Activated CD8-positive, alpha-beta memory T cell treated with anti-CD3 and anti-CD28 coated beads, Interleukin-2, amount 50 U/mL, for 4 hours (primary cell): ENCODE data around the gene VEGFA.

Experiments
- DNase-seq: peaks from one replicate; pipeline ENCODE4 v3.0.0-alpha.2; 2020

The VEGFA gene

GRCh38 chr6:43788301-43788700, 18.3 kb downstream of the VEGFA start:
- no peak for DNase-seq

- DNase-seq = no peak
These were observed 19.4 kb downstream of the VEGFA start for GRCh38 chr6:43789447-43789846.

- no peak for DNase-seq
These were observed 20.0 kb downstream of the VEGFA start for GRCh38 chr6:43790031-43790430.

GRCh38 chr6:43791745-43792422, 21.9 kb downstream of the VEGFA start:
- DNase-seq = no peak

- DNase-seq = no peak
These were observed 23.3 kb downstream of the VEGFA start for GRCh38 chr6:43793154-43793874.

GRCh38 chr6:43793875-43794242, 23.8 kb downstream of the VEGFA start:
- DNase-seq = no peak

- DNase-seq = no peak
These were observed 25.4 kb downstream of the VEGFA start for GRCh38 chr6:43795421-43795820.

- DNase-seq = no peak
These were observed 26.2 kb downstream of the VEGFA start for GRCh38 chr6:43796168-43796567.

GRCh38 chr6:43796903-43797890, 27.2 kb downstream of the VEGFA start:
- no peak for DNase-seq

GRCh38 chr6:43797919-43798318, 27.9 kb downstream of the VEGFA start:
- DNase-seq = no peak

GRCh38 chr6:43798688-43799444, 28.9 kb downstream of the VEGFA start:
- no peak for DNase-seq

GRCh38 chr6:43799551-43800297, 29.7 kb downstream of the VEGFA start:
- DNase-seq = no peak

GRCh38 chr6:43800298-43800623, 30.2 kb downstream of the VEGFA start:
- no peak for DNase-seq

- DNase-seq = no peak
These were observed 30.9 kb downstream of the VEGFA start for GRCh38 chr6:43800746-43801494.

GRCh38 chr6:43801495-43802181, 31.6 kb downstream of the VEGFA start:
- DNase-seq = no peak

- DNase-seq = no peak
These were observed 33.2 kb downstream of the VEGFA start for GRCh38 chr6:43803055-43803782.

- no peak for DNase-seq
These were observed 34.0 kb downstream of the VEGFA start for GRCh38 chr6:43803783-43804549.

- no peak for DNase-seq
These were observed 34.7 kb downstream of the VEGFA start for GRCh38 chr6:43804550-43805223.

- no peak for DNase-seq
These were observed 35.7 kb downstream of the VEGFA start for GRCh38 chr6:43805699-43806042.
